ENCODE results near the gene MCRIP2.

GRCh38 chr16:684961-685696, 43.5 kb downstream of the MCRIP2 start:
- no peak for TF ChIP-seq CTCF (conservative IDR thresholded peaks at IDR 0.05; ENCODE audit: low read length)
- TF ChIP-seq EZH2phosphoT487 (IDR thresholded peaks at IDR 0.05; ENCODE audit: borderline replicate concordance): no peak

Measured in Loucy (cell line).